Hepatocyte (in vitro differentiated cells): ENCODE results near the gene NPDC1. TPM values are rescaled to one million over a fixed set of nuclear protein-coding genes. Genes with fewer than 3 reads are reported as not detected.

Experiments
- DNase-seq: peaks from one replicate; pipeline ENCODE4 v3.0.0-alpha.2; 2016; ENCODE audit warnings: low spot score
- H2AFZ ChIP-seq: fragments of 200-600 bp; sonication (generic); 2 replicates; pipeline ENCODE4 v1.6.0; 2016; ENCODE audit warnings: antibody characterized with exemption, mild to moderate bottlenecking
- H3K27ac ChIP-seq: fragments of 200-600 bp; sonication (generic); 2 replicates; pipeline ENCODE4 v1.5.1; 2016; ENCODE audit warnings: mild to moderate bottlenecking
- H3K27me3 ChIP-seq: fragments of 200-600 bp; sonication (generic); 2 replicates; pipeline ENCODE4 v1.6.1; 2016
- H3K36me3 ChIP-seq: fragments of 200-600 bp; sonication (generic); replicated peaks from 2 replicates; pipeline ENCODE4 v1.5.1; 2016; ENCODE audit warnings: low read depth; ENCODE audit not compliant: insufficient read depth
- H3K4me1 ChIP-seq: fragments of 200-600 bp; sonication (generic); 2 replicates; pipeline ENCODE4 v1.5.1; 2016; ENCODE audit warnings: mild to moderate bottlenecking, moderate library complexity; ENCODE audit not compliant: insufficient read depth
- H3K4me2 ChIP-seq: fragments of 200-600 bp; sonication (generic); 2 replicates; pipeline ENCODE4 v1.6.0; 2016
- H3K4me3 ChIP-seq: fragments of 200-600 bp; sonication (generic); 2 replicates; pipeline ENCODE4 v1.5.1; 2016; ENCODE audit warnings: mild to moderate bottlenecking
- H3K79me2 ChIP-seq: fragments of 200-600 bp; sonication (generic); 2 replicates; pipeline ENCODE4 v1.6.0; 2017; ENCODE audit warnings: mild to moderate bottlenecking
- H3K9me2 ChIP-seq: fragments of 200-600 bp; sonication (generic); replicated peaks from 2 replicates; pipeline ENCODE4 v1.6.0; 2017; ENCODE audit warnings: mild to moderate bottlenecking; ENCODE audit not compliant: insufficient read depth
- H3K9me3 ChIP-seq: fragments of 200-600 bp; sonication (generic); 2 replicates; pipeline ENCODE4 v1.5.1; 2016; ENCODE audit warnings: low read depth, mild to moderate bottlenecking
- H4K20me1 ChIP-seq: fragments of 200-600 bp; sonication (generic); 2 replicates; pipeline ENCODE4 v1.6.0; 2016; ENCODE audit warnings: mild to moderate bottlenecking; ENCODE audit not compliant: insufficient read depth, poor library complexity, severe bottlenecking
- EZH2 ChIP-seq: fragments of 200-600 bp; sonication (generic); IDR thresholded peaks from 2 replicates; pipeline ENCODE4 v1.6.1; 2016; ENCODE audit warnings: antibody characterized with exemption, mild to moderate bottlenecking, borderline replicate concordance
- EZH2phosphoT487 ChIP-seq: fragments of 200-600 bp; sonication (generic); IDR thresholded peaks from one replicate; pipeline ENCODE4 v1.6.1; 2018; ENCODE audit warnings: antibody characterized with exemption, mild to moderate bottlenecking, low read depth, moderate library complexity; ENCODE audit not compliant: unreplicated experiment, severe bottlenecking
- WGBS: methylation state at CpG from one replicate; pipeline ENCODE4 v1.1.6; 2016; ENCODE audit warnings: low lambda C conversion rate; ENCODE audit errors: missing lambda C conversion rate; 5-methylcytosine and 5-hydroxymethylcytosine counted together
- polyA plus RNA-seq: library from polyadenylated mRNA; unstranded; fragments of >200 nt; fragmentation: Nextera tagmentation; extraction: Ambion mirVana; gene quantifications from 2 replicates; pipeline ENCODE4 v1.2.1, GENCODE V29; 2016
- total RNA-seq: library from RNA; depleted of rRNA; stranded (reverse); fragments of >200 nt; gene quantifications from 2 replicates; pipeline ENCODE4 v1.2.3, GENCODE V29; 2014
- TF ChIP-seq, protein P1 (sequence below): fragments of 200-600 bp; sonication (generic); IDR thresholded peaks from 2 replicates; pipeline ENCODE4 v1.5.1; 2016; ENCODE audit warnings: antibody characterized with exemption, mild to moderate bottlenecking; ENCODE audit not compliant: poor library complexity

Gene NPDC1
- total and polyA plus RNA-seq, 2 experiments from 2014 or later, result 12.7 to 72.7 TPM

- Histone ChIP-seq H3K27me3 (peaks cover 39% of the 10 kb centered on the region), H3K9me2 (no peaks in the 10 kb centered on the region), H3K4me2 (no peak overlapping the region), H4K20me1 (no peaks in the 10 kb centered on the region), H3K4me3 (no peak overlapping the region), H3K79me2 (no peaks in the 10 kb centered on the region), H3K4me1 (peaks cover 28% of the 10 kb centered on the region), H2AFZ (no peak overlapping the region), H3K9me3 (no peaks in the 10 kb centered on the region), H3K36me3 (no peaks in the 10 kb centered on the region), H3K27ac (no peak overlapping the region)
- 74% methylated on average over 5 of the region's 5 CpGs for WGBS
- no peak for DNase-seq
- TF ChIP-seq EZH2 (no peak), EZH2phosphoT487 (no peak)
- TF ChIP-seq, protein P1, sequence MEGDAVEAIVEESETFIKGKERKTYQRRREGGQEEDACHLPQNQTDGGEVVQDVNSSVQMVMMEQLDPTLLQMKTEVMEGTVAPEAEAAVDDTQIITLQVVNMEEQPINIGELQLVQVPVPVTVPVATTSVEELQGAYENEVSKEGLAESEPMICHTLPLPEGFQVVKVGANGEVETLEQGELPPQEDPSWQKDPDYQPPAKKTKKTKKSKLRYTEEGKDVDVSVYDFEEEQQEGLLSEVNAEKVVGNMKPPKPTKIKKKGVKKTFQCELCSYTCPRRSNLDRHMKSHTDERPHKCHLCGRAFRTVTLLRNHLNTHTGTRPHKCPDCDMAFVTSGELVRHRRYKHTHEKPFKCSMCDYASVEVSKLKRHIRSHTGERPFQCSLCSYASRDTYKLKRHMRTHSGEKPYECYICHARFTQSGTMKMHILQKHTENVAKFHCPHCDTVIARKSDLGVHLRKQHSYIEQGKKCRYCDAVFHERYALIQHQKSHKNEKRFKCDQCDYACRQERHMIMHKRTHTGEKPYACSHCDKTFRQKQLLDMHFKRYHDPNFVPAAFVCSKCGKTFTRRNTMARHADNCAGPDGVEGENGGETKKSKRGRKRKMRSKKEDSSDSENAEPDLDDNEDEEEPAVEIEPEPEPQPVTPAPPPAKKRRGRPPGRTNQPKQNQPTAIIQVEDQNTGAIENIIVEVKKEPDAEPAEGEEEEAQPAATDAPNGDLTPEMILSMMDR, result no peak
Observed at GRCh38 chr9:137050570-137050969, 4.6 kb upstream of the NPDC1 start.

DNA sequence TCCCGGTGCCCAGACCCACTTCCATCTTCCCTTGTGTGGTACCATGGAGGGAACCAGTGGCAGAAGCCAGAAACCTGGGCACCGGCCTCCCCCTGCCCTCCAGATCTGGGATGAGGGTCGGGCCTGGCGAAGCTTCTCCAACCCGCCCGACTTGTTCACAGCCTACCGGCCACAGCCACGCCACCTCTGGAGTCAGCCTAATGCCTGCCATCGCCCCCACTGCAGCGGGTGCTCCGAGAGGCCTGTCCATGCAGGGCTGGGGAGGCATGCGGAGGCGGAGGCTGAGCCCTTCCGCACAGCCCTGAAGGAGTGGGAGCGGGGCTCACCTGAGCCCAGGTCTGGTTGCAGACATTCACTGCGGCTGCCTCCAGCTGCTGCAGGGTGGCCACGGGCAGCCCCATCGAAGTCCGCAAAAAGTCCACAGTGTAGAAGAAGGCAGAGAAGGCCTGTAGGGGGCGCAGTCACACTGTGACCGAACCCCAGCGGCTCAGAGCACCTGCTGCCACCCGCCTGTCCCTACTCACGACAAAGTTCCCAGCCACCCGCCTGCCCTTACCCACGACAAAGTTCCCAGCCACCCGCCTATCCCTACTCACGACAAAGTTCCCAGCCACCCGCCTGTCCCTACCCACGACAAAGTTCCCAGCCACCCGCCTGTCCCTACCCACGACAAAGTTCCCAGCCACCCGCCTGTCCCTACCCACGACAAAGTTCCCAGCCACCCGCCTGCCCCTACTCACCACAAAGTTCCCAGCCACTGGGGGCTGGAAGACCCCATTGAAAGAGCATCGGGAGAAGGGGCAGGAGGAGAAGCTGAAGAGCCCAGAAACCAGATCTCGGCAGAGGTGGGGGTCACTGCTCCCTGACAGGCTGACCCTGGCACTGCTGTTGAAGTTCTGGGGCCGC, 3.8 kb upstream of the NPDC1 start:
- H4K20me1 ChIP-seq, result peaks cover 2% of the 10 kb centered on the region
- H2AFZ ChIP-seq, result no peak overlapping the region
- H3K4me1 ChIP-seq, result peaks cover 20% of the 10 kb centered on the region
- H3K27ac ChIP-seq, result no peak overlapping the region
- WGBS, result 55% methylated on average over 38 of the region's 38 CpGs
- no peaks in the 10 kb centered on the region for H3K36me3 ChIP-seq
- peaks cover 43% of the 10 kb centered on the region for H3K27me3 ChIP-seq
- no peaks in the 10 kb centered on the region for H3K79me2 ChIP-seq
- H3K4me3 ChIP-seq, result no peak overlapping the region
- no peaks in the 10 kb centered on the region for H3K9me2 ChIP-seq
- H3K4me2 ChIP-seq, result no peak overlapping the region
- DNase-seq, result peak; percentile 80
- TF ChIP-seq, protein P1, result peak; percentile 50
- TF ChIP-seq EZH2phosphoT487 (no peak), EZH2 (no peak)
- no peaks in the 10 kb centered on the region for H3K9me3 ChIP-seq

- Histone ChIP-seq H3K4me3 (no peak overlapping the region), H3K4me2 (no peak overlapping the region), H2AFZ (no peak overlapping the region), H4K20me1 (peaks cover 8% of the 10 kb centered on the region), H3K79me2 (no peaks in the 10 kb centered on the region), H3K9me3 (no peaks in the 10 kb centered on the region), H3K27ac (no peak overlapping the region), H3K9me2 (no peaks in the 10 kb centered on the region), H3K27me3 (peaks cover 48% of the 10 kb centered on the region), H3K4me1 (peaks cover 13% of the 10 kb centered on the region), H3K36me3 (no peaks in the 10 kb centered on the region)
- no peak for DNase-seq
- 85% methylated on average over 23 of the region's 72 CpGs for WGBS
- TF ChIP-seq, protein P1, result no peak
- TF ChIP-seq EZH2 (no peak), EZH2phosphoT487 (no peak)
Observed at GRCh38 chr9:137048655-137049543, 2.9 kb upstream of the NPDC1 start.
